ENCODE results near the gene NBPF3.

DNA sequence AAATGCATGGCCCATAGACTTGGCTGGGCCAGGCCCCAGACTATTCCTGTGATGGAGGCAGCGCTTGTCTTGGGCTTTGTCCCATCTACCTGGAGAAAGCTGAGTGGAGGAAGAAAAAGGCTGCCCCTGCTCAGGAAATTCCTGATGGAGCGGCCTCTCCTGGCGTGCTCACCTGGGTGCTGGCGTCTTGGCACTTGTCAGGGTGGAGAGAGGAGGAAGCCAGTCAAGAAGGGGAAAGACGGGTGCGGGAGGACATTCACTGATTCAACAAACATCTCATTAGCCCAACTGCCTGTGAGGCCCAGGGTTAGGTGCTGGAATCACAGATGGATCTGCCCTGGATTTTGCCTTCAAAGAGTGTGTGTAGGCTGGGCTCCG, 85.4 kb downstream of the NBPF3 start:
- TF ChIP-seq, protein P1, sequence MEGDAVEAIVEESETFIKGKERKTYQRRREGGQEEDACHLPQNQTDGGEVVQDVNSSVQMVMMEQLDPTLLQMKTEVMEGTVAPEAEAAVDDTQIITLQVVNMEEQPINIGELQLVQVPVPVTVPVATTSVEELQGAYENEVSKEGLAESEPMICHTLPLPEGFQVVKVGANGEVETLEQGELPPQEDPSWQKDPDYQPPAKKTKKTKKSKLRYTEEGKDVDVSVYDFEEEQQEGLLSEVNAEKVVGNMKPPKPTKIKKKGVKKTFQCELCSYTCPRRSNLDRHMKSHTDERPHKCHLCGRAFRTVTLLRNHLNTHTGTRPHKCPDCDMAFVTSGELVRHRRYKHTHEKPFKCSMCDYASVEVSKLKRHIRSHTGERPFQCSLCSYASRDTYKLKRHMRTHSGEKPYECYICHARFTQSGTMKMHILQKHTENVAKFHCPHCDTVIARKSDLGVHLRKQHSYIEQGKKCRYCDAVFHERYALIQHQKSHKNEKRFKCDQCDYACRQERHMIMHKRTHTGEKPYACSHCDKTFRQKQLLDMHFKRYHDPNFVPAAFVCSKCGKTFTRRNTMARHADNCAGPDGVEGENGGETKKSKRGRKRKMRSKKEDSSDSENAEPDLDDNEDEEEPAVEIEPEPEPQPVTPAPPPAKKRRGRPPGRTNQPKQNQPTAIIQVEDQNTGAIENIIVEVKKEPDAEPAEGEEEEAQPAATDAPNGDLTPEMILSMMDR (IDR thresholded peaks at IDR 0.05) = no peak
- TF ChIP-seq POLR2A (IDR thresholded peaks at IDR 0.05) (no peak), EP300 (IDR thresholded peaks at IDR 0.05) (no peak), POLR2AphosphoS5 (IDR thresholded peaks at IDR 0.05) (no peak)
